HG02840 (cell line): ENCODE measurements around the gene CACNA2D3.

Experiments used
- ATAC-seq: cut with Tn5 transposase; IDR thresholded peaks from one replicate; pipeline ENCODE4 v1.9.1; 2021; ENCODE audit warnings: mild to moderate bottlenecking, moderate library complexity, moderate number of reproducible peaks; ENCODE audit not compliant: unreplicated experiment, low FRiP score

CACNA2D3 gene

DNA sequence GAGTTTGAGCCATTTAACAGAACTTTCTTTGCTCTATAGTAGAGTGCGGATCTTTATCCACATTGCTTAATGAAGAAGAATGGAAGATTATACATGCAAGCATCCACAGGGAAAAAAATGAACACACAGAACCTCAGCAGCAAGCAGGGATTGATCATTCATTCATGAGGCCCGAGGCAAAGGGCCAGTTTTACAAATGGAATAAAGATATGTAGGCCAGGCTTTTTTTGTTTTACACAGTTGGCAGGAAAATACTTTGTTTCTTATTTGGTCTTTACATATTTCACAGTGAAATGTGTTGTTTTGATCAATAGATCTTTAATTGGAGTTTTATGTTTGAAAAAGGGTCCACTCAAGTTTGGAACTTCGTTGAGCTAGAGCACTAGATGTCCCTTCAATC is 688.0 kb downstream of the CACNA2D3 start:
- ATAC-seq = no peak

GRCh38 chr3:54814224-54814623 is 691.9 kb downstream of the CACNA2D3 start:
- ATAC-seq = no peak

- no peak for ATAC-seq
Observed at GRCh38 chr3:54817628-54818027, 695.3 kb downstream of the CACNA2D3 start.

DNA sequence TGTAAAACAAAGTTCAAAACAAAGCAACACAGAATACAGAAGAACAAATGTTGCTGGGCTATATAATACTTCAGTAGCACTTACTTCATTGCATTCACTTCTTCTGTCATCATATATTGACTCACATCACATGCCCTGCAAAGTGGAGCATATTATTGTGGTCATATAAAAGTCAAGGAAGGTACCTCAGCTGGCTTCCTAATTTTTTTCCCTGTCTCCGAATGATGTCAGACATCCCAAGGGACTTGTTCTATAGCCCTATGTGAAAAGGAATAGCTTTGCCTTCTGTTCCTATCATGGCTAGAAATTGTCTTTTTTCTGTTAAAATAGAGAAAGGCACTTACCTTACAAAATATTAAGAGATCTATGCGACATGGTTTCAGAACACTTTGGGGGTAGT is 696.1 kb downstream of the CACNA2D3 start:
- ATAC-seq = no peak

- no peak for ATAC-seq
Observed at GRCh38 chr3:54818942-54819341, 696.6 kb downstream of the CACNA2D3 start.

- ATAC-seq = no peak
Observed at GRCh38 chr3:54819946-54820345, 697.6 kb downstream of the CACNA2D3 start.

GRCh38 chr3:54822206-54822605 is 699.9 kb downstream of the CACNA2D3 start:
- no peak for ATAC-seq

GRCh38 chr3:54826251-54826691 is 703.9 kb downstream of the CACNA2D3 start:
- ATAC-seq = no peak

DNA sequence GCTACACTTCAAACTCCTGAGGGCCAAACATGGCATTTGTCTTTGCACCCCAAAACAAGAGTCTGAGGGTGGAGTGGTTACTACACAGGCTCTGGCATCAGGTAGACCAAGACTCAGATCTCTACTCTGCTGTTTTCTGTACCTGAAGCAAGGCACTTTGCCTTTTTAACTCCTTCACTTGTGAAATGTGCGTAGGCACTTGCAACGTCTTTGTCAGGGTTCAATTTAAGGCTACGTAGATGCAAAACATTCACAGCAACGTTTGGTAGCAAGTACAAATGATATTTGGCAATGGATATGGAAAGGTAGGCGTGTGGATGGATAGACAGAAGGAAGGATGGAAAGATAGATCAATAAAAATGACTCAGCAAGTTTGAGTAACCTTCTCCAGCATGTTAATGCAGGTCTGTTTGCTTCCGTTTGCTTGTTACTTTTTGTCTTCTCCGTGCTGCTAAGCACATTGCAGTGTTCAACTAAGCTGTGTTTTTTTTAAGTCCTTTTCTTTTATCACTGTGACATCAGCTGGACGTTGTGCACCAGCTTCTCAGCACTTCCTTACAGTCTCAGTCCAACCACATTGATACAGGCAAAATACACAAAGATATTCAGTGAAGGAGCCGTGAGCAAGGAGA is 704.8 kb downstream of the CACNA2D3 start:
- ATAC-seq = no peak

DNA sequence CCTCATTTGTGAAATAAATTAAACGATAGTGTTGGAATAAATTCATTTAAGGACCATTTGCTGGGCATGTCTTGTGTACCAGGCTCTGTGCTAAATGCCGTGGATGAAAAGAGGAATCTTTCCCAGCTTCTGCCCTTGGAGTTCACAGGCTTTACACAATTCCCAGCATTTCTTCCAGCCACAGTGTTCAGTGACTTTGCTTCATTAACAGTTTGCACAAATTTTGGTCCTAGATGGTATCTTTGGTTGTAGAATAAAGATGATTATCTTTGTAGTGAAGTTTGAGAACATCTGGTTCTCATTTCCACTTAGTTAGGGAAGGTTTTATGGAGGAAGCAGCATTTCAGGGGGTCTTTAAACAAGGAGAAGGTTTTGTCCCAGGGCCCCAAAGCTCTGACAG is 705.4 kb downstream of the CACNA2D3 start:
- no peak for ATAC-seq

- ATAC-seq = no peak
Observed at GRCh38 chr3:54830658-54831057, 708.3 kb downstream of the CACNA2D3 start.

GRCh38 chr3:54831112-54831511 is 708.8 kb downstream of the CACNA2D3 start:
- no peak for ATAC-seq

DNA sequence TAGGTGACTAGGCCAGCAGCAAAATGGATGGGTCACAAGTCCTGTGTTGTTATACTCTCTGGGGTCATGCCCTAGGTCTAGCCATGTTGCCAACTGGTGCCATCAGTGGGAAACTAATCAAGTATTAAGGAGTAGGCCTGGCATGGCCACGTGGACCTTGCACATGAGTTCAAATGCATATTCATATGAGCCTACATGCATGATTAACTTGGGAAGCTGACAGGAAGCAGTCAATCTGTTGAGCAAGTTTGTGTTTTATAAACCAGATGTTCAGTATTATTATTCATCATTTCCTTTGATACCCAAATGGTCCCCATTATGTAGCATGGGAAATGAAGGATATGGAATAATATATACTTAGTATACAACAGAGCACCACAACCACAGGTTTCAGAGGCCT is 710.5 kb downstream of the CACNA2D3 start:
- no peak for ATAC-seq

GRCh38 chr3:54835701-54836100 is 713.3 kb downstream of the CACNA2D3 start:
- ATAC-seq = no peak

DNA sequence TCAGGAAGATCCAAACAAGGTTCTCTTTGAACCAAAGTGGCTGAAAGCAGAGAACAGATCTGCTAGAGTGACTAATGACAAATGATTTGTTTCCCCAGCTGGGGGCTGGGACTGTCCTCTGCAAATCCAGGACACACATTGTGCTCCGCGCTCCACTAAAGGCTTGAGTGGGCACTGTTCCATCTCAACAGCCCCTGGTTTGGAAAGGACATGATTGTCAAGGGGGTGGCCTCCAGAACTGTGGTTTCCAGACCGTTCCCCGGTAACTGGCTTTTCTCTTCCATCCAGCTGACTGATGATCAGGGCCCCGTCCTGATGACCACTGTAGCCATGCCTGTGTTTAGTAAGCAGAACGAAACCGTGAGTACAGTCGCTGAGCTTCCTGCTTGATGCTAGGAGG is 714.5 kb downstream of the CACNA2D3 start:
- ATAC-seq = no peak

GRCh38 chr3:54837964-54838363 is 715.6 kb downstream of the CACNA2D3 start:
- ATAC-seq = no peak

- ATAC-seq = no peak
Observed at GRCh38 chr3:54841471-54841870, 719.1 kb downstream of the CACNA2D3 start.

DNA sequence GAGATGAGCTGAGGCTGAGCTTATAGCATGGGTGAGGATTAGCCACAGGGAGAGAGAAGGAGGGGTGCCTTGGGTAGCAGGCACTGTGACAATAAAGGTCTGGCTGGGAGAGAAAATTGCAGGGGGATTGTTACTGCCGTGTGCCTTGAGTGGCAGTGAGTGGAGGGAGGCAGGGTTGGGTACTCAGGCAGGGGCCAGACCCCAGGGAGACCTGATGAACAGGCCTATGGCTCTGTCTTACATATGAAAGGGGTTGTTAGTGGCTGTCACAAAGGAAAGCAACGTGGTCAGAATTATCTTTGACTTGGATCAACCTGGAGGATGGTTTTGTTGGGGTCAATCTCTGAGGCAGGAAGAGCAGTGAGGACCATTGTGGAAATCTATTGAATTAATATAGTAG is 721.0 kb downstream of the CACNA2D3 start:
- no peak for ATAC-seq

DNA sequence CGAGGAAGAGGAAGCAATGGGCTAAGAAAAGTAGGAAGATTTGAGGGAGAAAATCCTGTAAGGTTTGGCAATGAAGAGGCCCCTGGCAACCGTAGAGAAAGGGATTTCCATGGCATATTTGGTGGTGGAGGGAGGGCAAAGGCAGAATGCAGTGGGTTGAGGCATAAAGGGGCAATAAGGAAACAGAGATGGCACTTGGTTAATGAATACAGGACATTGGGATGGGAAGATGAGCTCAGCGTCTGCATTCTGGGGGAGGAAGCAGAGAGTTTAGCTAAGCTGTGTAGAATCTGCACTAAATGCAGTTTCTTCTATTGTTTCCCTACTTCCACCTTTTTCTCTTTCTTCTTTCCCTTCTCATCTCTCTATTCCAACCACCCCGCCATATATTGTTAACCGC is 721.9 kb downstream of the CACNA2D3 start:
- ATAC-seq = no peak

- ATAC-seq = no peak
Observed at GRCh38 chr3:54845011-54845410, 722.7 kb downstream of the CACNA2D3 start.

DNA sequence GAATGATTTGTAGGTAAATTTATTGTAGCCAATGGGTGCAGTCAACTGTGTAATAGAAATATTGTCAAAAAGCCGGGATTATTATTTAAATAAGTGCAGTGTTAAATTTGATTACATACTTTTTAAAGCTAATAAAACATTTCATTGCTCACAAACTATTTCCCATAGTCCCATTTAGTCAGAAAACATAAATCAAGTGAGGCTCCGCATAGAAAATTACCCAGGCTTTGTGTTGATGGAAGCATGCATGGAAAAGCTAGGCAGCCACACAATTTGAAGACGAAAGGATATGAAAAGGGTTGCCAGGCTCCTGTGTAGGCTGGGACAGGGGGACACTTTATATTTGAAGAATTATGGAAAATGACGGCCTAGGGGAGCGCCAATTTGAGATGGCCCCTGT is 723.2 kb downstream of the CACNA2D3 start:
- ATAC-seq = no peak

DNA sequence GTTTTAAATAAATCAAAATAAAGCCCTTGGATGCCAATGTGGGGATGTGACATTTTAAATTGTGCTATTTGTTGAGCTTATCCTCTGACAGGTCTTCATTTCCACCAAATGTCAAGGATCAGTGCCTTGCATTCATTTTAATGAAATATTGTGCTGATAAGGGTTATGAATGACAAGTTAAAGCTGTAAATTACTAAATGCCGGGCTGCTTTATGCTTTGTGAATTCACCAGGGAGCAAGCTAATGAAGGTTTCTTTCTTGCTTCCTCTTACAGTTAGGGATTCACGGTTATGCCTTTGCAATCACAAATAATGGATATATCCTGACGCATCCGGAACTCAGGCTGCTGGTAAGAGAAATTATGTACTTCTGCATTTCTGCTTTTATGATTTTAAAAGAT is 723.8 kb downstream of the CACNA2D3 start:
- no peak for ATAC-seq

DNA sequence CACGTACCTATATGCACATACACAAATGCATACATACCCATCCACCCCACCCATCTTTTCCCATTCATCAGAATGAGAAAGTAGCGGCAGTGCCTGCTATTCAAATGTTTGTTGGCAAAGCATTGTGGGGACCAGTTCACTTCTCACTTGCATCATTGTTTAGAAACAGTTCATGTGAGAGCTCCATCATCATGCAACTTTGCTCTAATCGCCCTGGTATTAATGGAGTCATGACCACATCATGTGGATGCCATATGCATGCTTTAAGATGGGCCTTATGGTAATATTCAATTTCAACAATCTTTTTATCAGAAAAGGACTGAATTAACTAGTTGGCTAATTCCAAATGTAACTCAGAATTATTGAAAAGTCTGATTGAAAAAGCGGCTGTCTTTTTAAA is 725.0 kb downstream of the CACNA2D3 start:
- no peak for ATAC-seq
